Measurements from ENCODE around the gene ABHD1. TPM values are rescaled to one million over a fixed set of nuclear protein-coding genes. Genes with fewer than 3 reads are reported as not detected.

ABHD1 gene
- total RNA-seq, 1 donor from 2014 or later = 1.1 TPM

Other genes with a start within 250 kb of the ABHD1 start
- 43.1 TPM for gene MAPRE3, start 153.2 kb upstream of the ABHD1 start, total RNA-seq
- gene TMEM214, start 90.8 kb upstream of the ABHD1 start, total RNA-seq = 40.3 TPM
- 11.7 TPM for gene AGBL5, start 72.1 kb upstream of the ABHD1 start, total RNA-seq
- 339 TPM for gene OST4, start 52.2 kb upstream of the ABHD1 start, total RNA-seq
- 21.0 TPM for gene EMILIN1, start 45.2 kb upstream of the ABHD1 start, total RNA-seq
- gene KHK, start 37.0 kb upstream of the ABHD1 start, total RNA-seq = 1.1 TPM
- gene CGREF1, start 4.7 kb upstream of the ABHD1 start, total RNA-seq = 0.48 TPM
- gene PREB, start 10.8 kb downstream of the ABHD1 start, total RNA-seq = 40.4 TPM
- not detected for gene PRR30, start 15.6 kb downstream of the ABHD1 start, total RNA-seq
- not detected for gene TCF23, start 25.2 kb downstream of the ABHD1 start, total RNA-seq
- 131 TPM for gene ATRAID, start 88.2 kb downstream of the ABHD1 start, total RNA-seq
- 11.4 TPM for gene SLC5A6, start 88.5 kb downstream of the ABHD1 start, total RNA-seq
- 11.0 TPM for gene CAD, start 93.6 kb downstream of the ABHD1 start, total RNA-seq
- 10.2 TPM for gene SLC30A3, start 139.2 kb downstream of the ABHD1 start, total RNA-seq
- 1.6 TPM for gene DNAJC5G, start 151.6 kb downstream of the ABHD1 start, total RNA-seq
- gene TRIM54, start 158.6 kb downstream of the ABHD1 start, total RNA-seq = 218 TPM
- 2.1 TPM for gene UCN, start 184.6 kb downstream of the ABHD1 start, total RNA-seq
- 69.3 TPM for gene MPV17, start 199.3 kb downstream of the ABHD1 start, total RNA-seq
- gene GTF3C2, start 232.9 kb downstream of the ABHD1 start, total RNA-seq = 23.9 TPM
- 34.9 TPM for gene EIF2B4, start 246.5 kb downstream of the ABHD1 start, total RNA-seq
- gene SNX17, start 246.8 kb downstream of the ABHD1 start, total RNA-seq = 80.3 TPM

All from cardiac septum (tissue), 1 donor.